HG03378 (cell line): ENCODE data around the gene ASAP3.
"Not testable (repeated sequence)": the region's sequence is repeated elsewhere in the genome, so short reads cannot be mapped to it uniquely, and the experiment has no call there.

Experiments used
- ATAC-seq: cut with Tn5 transposase; IDR thresholded peaks from one replicate; pipeline ENCODE4 v1.9.1; 2021; ENCODE audit warnings: mild to moderate bottlenecking, moderate library complexity; ENCODE audit not compliant: unreplicated experiment

The ASAP3 gene

GRCh38 chr1:23400324-23401114, 83.5 kb downstream of the ASAP3 start:
- ATAC-seq: no peak

GRCh38 chr1:23399229-23399628, 84.8 kb downstream of the ASAP3 start:
- ATAC-seq: no peak

- ATAC-seq: no peak
Measured at GRCh38 chr1:23397908-23398307, 86.1 kb downstream of the ASAP3 start.

- no peak for ATAC-seq
Measured at GRCh38 chr1:23396380-23396779, 87.6 kb downstream of the ASAP3 start.

DNA sequence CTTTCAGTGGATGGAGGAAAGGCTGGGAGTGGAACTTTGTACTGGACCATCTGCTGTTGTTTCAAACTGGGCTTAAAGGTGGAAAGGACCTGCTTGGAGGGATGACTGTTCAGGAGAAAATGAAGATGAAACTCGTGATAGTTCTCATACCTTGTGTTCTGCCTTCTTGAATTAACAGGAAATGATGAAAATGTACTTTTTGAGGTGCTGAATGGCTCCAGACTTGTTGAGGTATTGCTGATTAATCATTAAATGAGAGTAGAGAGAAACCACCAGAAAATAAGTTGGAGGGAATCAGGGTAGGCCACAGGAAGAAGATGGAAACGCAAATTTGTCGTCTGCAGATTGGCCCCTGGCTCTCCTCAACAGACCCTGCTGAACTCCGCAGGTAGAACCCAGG, 88.1 kb downstream of the ASAP3 start:
- no peak for ATAC-seq

DNA sequence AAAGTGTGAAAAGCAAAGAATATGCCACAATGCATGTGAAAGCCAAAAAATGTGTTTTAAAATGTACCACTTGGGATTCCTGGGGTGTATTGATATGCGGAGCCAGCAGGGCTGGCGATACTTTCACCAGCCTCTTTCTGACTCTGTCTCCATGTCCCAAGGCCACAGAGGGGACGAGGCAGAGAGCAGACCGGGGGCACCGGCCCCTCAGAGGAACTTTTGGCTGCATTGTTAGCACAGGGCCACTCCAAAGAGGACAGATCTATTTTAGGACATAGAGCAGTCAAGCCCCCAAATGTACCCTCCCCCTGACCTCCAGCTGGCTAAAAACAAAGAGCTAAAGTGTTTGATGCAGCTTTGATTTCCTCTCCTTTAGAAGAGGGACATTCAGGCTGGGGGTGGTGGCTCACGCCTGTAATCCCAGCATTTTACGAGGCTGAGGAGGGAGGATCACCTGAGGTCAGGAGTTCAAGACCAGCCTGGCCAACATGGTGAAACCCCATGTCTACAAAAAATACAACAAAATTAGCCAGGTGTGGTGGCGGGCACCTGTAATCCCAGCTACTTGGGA, 88.7 kb downstream of the ASAP3 start:
- ATAC-seq: no peak

DNA sequence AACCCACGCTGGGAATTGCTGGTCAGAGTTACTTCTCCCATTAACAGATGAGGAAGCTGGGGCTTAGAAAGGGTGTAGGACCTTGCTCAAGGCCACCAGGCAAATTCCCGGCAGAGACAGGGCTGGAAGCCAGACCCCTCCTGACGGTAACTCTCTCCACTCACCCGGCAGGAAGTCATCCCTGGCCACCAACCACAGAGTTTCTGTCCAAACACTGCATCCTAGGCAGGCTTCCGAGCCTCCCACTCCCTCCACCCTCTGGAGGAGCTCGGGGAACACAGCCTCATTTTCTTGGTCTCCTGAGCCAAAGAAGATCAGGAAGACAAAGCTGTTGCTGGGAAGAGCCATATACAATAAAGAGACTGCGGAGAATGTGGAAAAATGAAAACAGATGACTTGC, 89.3 kb downstream of the ASAP3 start:
- ATAC-seq: no peak

- ATAC-seq: no peak
Measured at GRCh38 chr1:23394181-23394580, 89.8 kb downstream of the ASAP3 start.

DNA sequence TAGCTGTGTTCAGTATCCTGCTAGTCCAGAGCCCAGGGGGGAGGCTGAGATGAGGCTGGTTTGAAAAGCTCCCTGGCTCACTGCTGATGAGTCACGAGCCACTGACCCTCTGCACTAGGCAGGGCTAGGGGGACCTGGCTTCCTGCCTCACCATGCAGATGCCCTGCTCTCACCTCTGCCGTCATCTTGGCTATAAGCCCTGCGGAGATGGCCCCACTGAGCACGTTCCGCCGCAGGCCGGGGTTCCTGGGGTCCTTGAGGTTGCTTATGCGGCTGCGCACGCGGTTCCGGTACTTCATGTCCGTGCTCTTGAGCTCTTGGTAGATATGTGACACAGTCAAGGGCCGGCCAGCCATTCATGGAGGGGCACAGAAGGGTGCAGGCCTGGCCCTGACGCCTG, 90.3 kb downstream of the ASAP3 start:
- ATAC-seq: no peak

DNA sequence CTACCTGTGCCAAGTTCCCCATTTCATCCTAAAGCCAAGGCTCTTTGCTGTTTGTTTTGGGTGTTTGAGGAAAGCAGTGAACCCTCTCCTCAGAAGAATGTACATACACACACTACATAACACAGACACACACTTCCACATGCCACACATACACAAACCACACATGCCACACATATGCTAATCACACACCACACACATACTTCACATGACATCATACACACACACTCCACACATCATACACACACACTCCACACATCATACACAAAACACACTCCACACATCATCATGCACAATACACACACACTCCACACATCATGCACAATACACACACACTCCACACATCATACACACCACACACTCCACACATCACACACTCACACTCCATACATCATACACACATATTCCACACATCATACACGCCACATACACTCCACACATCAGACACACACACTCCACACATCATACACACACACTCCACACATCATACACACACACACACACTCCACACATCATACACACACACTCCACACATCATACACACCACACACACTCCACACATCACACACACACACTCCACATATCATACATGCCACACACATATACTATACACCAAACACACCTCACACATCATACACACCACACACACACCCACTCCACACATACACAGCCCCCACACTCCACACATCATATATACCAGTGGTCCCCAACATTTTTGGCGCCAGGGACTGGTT, 91.7 kb downstream of the ASAP3 start:
- no peak for ATAC-seq

GRCh38 chr1:23389837-23390321, 94.1 kb downstream of the ASAP3 start:
- ATAC-seq: no peak

DNA sequence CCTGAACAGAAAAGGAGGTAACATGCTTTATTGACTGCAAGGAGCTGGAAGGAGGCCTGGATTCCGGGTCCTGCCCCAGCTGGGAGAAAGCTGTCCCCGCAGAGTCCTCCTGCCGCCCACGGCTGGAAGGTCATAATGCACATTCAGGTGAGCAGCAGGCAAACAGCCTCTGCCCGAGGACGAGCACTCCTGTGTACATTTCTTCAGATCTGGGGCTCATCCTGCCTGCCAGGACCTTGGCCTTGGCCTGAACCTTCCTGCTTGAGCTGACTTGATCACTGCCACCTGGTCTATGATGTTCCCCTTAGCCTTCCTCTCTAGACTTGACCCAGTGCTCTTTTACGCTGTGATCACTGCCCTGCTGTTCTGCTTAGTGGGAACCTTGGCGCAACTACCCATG, 96.5 kb downstream of the ASAP3 start:
- ATAC-seq: no peak

DNA sequence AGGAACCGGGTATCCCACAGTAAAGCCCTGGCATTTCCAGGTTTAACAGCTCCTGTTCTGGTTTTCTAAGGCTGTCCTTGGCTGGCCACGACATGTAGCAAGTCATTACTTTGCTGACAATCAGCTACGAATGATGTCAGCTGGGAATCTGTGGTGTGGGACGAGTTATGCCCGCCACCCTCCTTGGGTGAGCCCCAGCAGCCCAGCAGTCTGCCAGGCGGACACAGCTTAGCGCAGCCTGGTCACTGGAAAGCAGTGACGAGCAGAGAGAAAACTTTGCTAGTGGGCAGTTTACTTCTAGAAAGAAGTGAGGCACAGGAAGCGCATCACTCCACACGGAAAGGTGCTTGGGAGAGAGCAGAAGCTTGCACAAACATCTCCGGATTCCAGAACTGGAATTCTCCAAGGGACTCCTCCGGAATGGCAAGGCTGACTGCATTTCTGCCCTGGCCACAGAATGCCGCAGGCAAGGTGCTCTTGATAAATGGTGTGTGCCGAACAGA, 98.8 kb downstream of the ASAP3 start:
- no peak for ATAC-seq

GRCh38 chr1:23384312-23385058, 99.5 kb downstream of the ASAP3 start:
- no peak for ATAC-seq

GRCh38 chr1:23383577-23384311, 100.2 kb downstream of the ASAP3 start:
- no peak for ATAC-seq

DNA sequence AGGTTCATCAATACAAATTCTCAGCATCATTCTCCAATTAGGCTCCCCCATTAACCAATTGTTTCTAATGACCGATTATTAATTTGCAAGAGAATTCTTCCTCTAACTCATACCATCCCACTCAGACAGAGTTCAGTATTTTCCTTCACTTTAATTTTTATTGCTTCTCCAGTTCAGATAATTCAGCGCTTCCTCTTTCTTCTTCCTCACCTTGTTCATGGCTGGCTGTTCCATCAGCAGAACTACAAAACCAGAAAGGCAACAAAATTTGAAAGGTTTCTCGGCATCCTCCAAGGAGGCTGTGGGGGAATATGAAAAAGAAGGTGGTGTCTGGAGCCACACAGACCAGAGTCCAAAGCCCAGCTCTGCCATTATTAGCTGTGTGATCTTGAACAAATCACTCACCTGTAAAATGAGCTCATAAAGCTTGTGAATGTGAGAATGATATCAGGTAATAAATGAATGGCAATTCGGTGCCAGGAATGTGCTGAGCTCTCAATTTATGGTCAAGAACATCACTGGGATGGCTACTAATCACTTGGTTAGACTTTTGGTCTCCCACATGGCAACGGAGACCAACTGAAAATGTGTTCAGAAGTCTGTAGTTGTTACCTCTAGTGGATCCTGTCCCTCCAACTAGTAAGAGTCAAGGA, 102.6 kb downstream of the ASAP3 start:
- no peak for ATAC-seq

GRCh38 chr1:23380719-23381118, 103.3 kb downstream of the ASAP3 start:
- no peak for ATAC-seq

DNA sequence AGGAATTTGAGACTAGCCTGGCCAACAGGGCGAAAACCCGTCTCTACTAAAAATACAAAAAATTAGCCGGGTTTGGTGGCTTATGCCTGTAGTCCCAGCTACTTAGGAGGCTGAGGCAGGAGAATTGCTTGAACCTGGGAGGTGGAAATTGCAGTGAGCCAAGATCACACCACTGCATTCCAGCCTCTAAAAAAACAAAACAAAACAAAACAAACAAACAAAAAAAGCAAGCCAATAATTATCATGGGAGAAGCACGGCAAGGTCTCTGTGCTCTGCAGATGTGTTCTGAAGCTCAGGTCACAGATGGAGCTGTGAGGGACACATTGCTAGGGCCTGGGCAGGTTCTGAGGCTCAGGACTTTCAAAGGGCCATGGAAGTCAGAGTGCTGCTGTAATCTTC, 103.7 kb downstream of the ASAP3 start:
- not testable (repeated sequence) for ATAC-seq
